Ishikawa (cell line): ENCODE measurements around the gene UGT2B17.

Experiments
- CEBPB ChIP-seq: IDR thresholded peaks from 2 replicates; pipeline ENCODE4 v1.6.1; 2012
- CREB1 ChIP-seq: IDR thresholded peaks from 2 replicates; pipeline ENCODE4 v1.6.1; 2012; ENCODE audit warnings: low read depth
- EGR1 ChIP-seq: IDR thresholded peaks from 2 replicates; pipeline ENCODE4 v1.6.1; 2012
- EP300 ChIP-seq: IDR thresholded peaks from 2 replicates; pipeline ENCODE4 v1.6.1; 2012; ENCODE audit warnings: borderline replicate concordance
- NFIC ChIP-seq: IDR thresholded peaks from 2 replicates; pipeline ENCODE4 v1.6.1; 2012
- RAD21 ChIP-seq: IDR thresholded peaks from 2 replicates; pipeline ENCODE4 v1.6.1; 2012; ENCODE audit warnings: low read depth
- TAF1 ChIP-seq: IDR thresholded peaks from 2 replicates; pipeline ENCODE4 v1.6.1; 2012; ENCODE audit warnings: low read depth, mild to moderate bottlenecking
- TCF12 ChIP-seq: IDR thresholded peaks from 2 replicates; pipeline ENCODE4 v1.6.1; 2012; ENCODE audit warnings: low read depth
- TEAD4 ChIP-seq: IDR thresholded peaks from 2 replicates; pipeline ENCODE4 v1.6.1; 2012
- YY1 ChIP-seq: IDR thresholded peaks from 2 replicates; pipeline ENCODE4 v1.6.1; 2012; ENCODE audit warnings: low read depth
- ZBTB7A ChIP-seq: IDR thresholded peaks from 2 replicates; pipeline ENCODE4 v1.6.1; 2012; ENCODE audit warnings: low read depth
- TF ChIP-seq, protein P1 (sequence below): IDR thresholded peaks from 2 replicates; pipeline ENCODE4 v1.6.1; 2012; ENCODE audit warnings: low read depth, mild to moderate bottlenecking
- TF ChIP-seq, protein P2 (sequence below): IDR thresholded peaks from 2 replicates; pipeline ENCODE4 v1.6.1; 2012
- TF ChIP-seq, protein P3 (sequence below): IDR thresholded peaks from 2 replicates; pipeline ENCODE4 v1.6.1; 2012

DNA sequence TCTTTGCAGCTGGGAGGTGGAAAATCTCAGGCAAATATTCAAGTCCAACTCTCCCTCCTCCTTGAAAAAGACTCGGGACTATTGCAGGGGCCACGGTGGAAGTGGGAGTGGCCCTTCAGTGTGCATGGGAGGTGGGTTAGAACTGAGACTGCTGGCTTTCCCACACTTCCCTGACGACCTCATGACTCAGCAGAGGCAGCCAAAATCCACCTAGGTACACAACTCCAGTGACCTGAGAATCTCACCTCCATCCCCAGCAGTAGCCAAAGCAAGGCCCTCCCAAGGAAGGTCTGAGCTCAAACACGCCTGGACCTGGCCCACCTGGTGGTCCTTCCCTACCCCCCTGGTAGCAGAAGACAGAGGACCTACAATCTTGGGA, 6.2 kb upstream of the UGT2B17 start:
- TF ChIP-seq, protein P1, sequence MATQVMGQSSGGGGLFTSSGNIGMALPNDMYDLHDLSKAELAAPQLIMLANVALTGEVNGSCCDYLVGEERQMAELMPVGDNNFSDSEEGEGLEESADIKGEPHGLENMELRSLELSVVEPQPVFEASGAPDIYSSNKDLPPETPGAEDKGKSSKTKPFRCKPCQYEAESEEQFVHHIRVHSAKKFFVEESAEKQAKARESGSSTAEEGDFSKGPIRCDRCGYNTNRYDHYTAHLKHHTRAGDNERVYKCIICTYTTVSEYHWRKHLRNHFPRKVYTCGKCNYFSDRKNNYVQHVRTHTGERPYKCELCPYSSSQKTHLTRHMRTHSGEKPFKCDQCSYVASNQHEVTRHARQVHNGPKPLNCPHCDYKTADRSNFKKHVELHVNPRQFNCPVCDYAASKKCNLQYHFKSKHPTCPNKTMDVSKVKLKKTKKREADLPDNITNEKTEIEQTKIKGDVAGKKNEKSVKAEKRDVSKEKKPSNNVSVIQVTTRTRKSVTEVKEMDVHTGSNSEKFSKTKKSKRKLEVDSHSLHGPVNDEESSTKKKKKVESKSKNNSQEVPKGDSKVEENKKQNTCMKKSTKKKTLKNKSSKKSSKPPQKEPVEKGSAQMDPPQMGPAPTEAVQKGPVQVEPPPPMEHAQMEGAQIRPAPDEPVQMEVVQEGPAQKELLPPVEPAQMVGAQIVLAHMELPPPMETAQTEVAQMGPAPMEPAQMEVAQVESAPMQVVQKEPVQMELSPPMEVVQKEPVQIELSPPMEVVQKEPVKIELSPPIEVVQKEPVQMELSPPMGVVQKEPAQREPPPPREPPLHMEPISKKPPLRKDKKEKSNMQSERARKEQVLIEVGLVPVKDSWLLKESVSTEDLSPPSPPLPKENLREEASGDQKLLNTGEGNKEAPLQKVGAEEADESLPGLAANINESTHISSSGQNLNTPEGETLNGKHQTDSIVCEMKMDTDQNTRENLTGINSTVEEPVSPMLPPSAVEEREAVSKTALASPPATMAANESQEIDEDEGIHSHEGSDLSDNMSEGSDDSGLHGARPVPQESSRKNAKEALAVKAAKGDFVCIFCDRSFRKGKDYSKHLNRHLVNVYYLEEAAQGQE, result no peak
- TF ChIP-seq CEBPB (no peak), EP300 (no peak), EGR1 (no peak), RAD21 (no peak), TEAD4 (no peak), NFIC (no peak), TAF1 (no peak), YY1 (no peak), TCF12 (no peak), ZBTB7A (no peak), CREB1 (no peak)
- TF ChIP-seq, protein P2, sequence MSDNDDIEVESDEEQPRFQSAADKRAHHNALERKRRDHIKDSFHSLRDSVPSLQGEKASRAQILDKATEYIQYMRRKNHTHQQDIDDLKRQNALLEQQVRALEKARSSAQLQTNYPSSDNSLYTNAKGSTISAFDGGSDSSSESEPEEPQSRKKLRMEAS, result no peak
- TF ChIP-seq, protein P3, sequence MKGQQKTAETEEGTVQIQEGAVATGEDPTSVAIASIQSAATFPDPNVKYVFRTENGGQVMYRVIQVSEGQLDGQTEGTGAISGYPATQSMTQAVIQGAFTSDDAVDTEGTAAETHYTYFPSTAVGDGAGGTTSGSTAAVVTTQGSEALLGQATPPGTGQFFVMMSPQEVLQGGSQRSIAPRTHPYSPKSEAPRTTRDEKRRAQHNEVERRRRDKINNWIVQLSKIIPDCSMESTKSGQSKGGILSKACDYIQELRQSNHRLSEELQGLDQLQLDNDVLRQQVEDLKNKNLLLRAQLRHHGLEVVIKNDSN, result no peak
